Activated T-cell treated with anti-CD3 and anti-CD28 coated beads for 48 hours (primary cell): ENCODE measurements around the gene SULT1C3.

Experiments used
- DNase-seq: peaks from one replicate; pipeline ENCODE4 v3.0.0-alpha.2; 2020; ENCODE audit warnings: low read depth

Gene SULT1C3

GRCh38 chr2:108239786-108240185 lies at the start of gene SULT1C3:
Gene SULT1C3 (plus strand): TSS chr2:108239968. CDS start chr2:108247195, 7,227 bp downstream.
- no peak for DNase-seq

- DNase-seq = no peak
These were observed 46.5 kb upstream of the SULT1C3 start for GRCh38 chr2:108193251-108193650.

- no peak for DNase-seq
These were observed 45.2 kb upstream of the SULT1C3 start for GRCh38 chr2:108194409-108195132.

- DNase-seq = no peak
These were observed 44.7 kb upstream of the SULT1C3 start for GRCh38 chr2:108195133-108195439.

- no peak for DNase-seq
These were observed 40.0 kb upstream of the SULT1C3 start for GRCh38 chr2:108199726-108200125.

GRCh38 chr2:108200569-108200968 lies 39.2 kb upstream of the SULT1C3 start:
- no peak for DNase-seq

- DNase-seq = no peak
These were observed 27.1 kb upstream of the SULT1C3 start for GRCh38 chr2:108212671-108213070.

- DNase-seq = no peak
These were observed 24.0 kb upstream of the SULT1C3 start for GRCh38 chr2:108215794-108216211.

- DNase-seq = no peak
These were observed 22.6 kb upstream of the SULT1C3 start for GRCh38 chr2:108217211-108217610.

- DNase-seq = no peak
These were observed 20.1 kb upstream of the SULT1C3 start for GRCh38 chr2:108219688-108220087.

GRCh38 chr2:108220191-108220590 lies 19.6 kb upstream of the SULT1C3 start:
- no peak for DNase-seq

GRCh38 chr2:108220942-108221541 lies 18.7 kb upstream of the SULT1C3 start:
- DNase-seq = no peak

GRCh38 chr2:108222261-108222660 lies 17.5 kb upstream of the SULT1C3 start:
- no peak for DNase-seq

GRCh38 chr2:108223573-108223972 lies 16.2 kb upstream of the SULT1C3 start:
- DNase-seq = no peak

- no peak for DNase-seq
These were observed 15.7 kb upstream of the SULT1C3 start for GRCh38 chr2:108224022-108224421.

GRCh38 chr2:108226564-108226963 lies 13.2 kb upstream of the SULT1C3 start:
- no peak for DNase-seq

- DNase-seq = no peak
These were observed 11.8 kb upstream of the SULT1C3 start for GRCh38 chr2:108228006-108228405.

GRCh38 chr2:108228537-108228936 lies 11.2 kb upstream of the SULT1C3 start:
- DNase-seq = no peak

GRCh38 chr2:108229875-108230274 lies 9.9 kb upstream of the SULT1C3 start:
- no peak for DNase-seq

- no peak for DNase-seq
These were observed 4.2 kb upstream of the SULT1C3 start for GRCh38 chr2:108235577-108235976.

- no peak for DNase-seq
These were observed 3.0 kb upstream of the SULT1C3 start for GRCh38 chr2:108236676-108237335.

- no peak for DNase-seq
These were observed 1.2 kb downstream of the SULT1C3 start for GRCh38 chr2:108240966-108241365.

- no peak for DNase-seq
These were observed 3.8 kb downstream of the SULT1C3 start for GRCh38 chr2:108243566-108243965.
